Endothelial cell of umbilical vein (primary cell): ENCODE data around the gene RAP1GDS1. TPM values are rescaled to one million over a fixed set of nuclear protein-coding genes. Genes with fewer than 3 reads are reported as not detected.

ENCODE experiments used
- BruUV-seq: library from RNA; stranded (reverse); fragments of 400-500 nt; replicated peaks from 2 replicates; lab custom pipeline; 2021; lab: Mats Ljungman, UMichigan
- CTCF ChIA-PET: fragments of 300-600, 350-600 bp; sonication (Branson Sonifier 250); formaldehyde crosslinking; loops from one replicate; lab custom pipeline; 2021; ENCODE audit warnings: antibody characterized with exemption, inconsistent platforms; lab: Charles Lee
- POLR2A ChIA-PET: fragments of 300-600, 350-600 bp; sonication (Branson Sonifier 250); formaldehyde crosslinking; loops from one replicate; lab custom pipeline; 2021; ENCODE audit warnings: antibody characterized with exemption, inconsistent platforms; lab: Charles Lee
- DNase-seq: peaks from one replicate; pipeline ENCODE4 v3.0.0-alpha.2; 2011; ENCODE audit warnings: low read depth, low spot score
- FAIRE-seq: peaks from 2 replicates; lab custom pipeline; 2011; peaks lifted over from hg19 to GRCh38; lab: Jason Lieb, UNC
- H2AFZ ChIP-seq: 2 replicates; pipeline ENCODE4 v1.6.0; 2012; ENCODE audit warnings: low read depth, low read length, control low read depth, inconsistent platforms
- H3K27ac ChIP-seq: 2 replicates; pipeline ENCODE4 v1.5.1; 2011; ENCODE audit warnings: low read depth, mild to moderate bottlenecking, control low read depth, low read length, moderate library complexity; ENCODE audit not compliant: insufficient read depth
- H3K27me3 ChIP-seq, 2 experiments: 2 replicates each; pipeline versions ENCODE4 v1.6.0 to v1.6.1; 2011; ENCODE audit warnings: low read length in 2 of 2, mixed read lengths in 1 of 2; ENCODE audit not compliant: control insufficient read depth in 2 of 2, insufficient read depth in 2 of 2
- H3K36me3 ChIP-seq, 2 experiments: 2 replicates in 1 of 2; 3 replicates in 1 of 2; pipeline ENCODE4 v1.5.1; 2011; ENCODE audit warnings: low read length in 2 of 2, mild to moderate bottlenecking in 1 of 2, moderate library complexity in 1 of 2; ENCODE audit not compliant: control insufficient read depth in 2 of 2, insufficient read depth in 2 of 2; ENCODE audit errors: extremely low read depth in 1 of 2
- H3K4me1 ChIP-seq: 3 replicates; pipeline ENCODE4 v1.5.1; 2011; ENCODE audit warnings: mild to moderate bottlenecking, low read length; ENCODE audit not compliant: control insufficient read depth, insufficient read depth; ENCODE audit errors: extremely low read depth
- H3K4me2 ChIP-seq: 2 replicates; pipeline ENCODE4 v1.6.1; 2011; ENCODE audit warnings: low read length, control low read depth, mixed read lengths; ENCODE audit not compliant: insufficient read depth
- H3K4me3 ChIP-seq, 3 experiments: fragments of 200-600 bp in 1 of 3; sonication (generic), shearing (Covaris generic) in 1 of 3; replicated peaks in 1 of 3; 2 replicates each; pipeline ENCODE4 v1.5.1; 2011 to 2016; ENCODE audit warnings: control low read depth in 3 of 3, low read length in 3 of 3, mild to moderate bottlenecking in 2 of 3, inconsistent platforms in 1 of 3, low read depth in 1 of 3, moderate library complexity in 1 of 3; ENCODE audit not compliant: insufficient read depth in 1 of 3
- H3K79me2 ChIP-seq: 2 replicates; pipeline ENCODE4 v1.6.0; 2012; ENCODE audit warnings: low read length, inconsistent platforms; ENCODE audit not compliant: control insufficient read depth, insufficient read depth
- H3K9ac ChIP-seq: replicated peaks from 2 replicates; pipeline ENCODE3; 2011; ENCODE audit warnings: low read length, control low read depth; ENCODE audit not compliant: insufficient read depth; ENCODE audit errors: extremely low read depth
- H3K9me1 ChIP-seq: replicated peaks from 3 replicates; pipeline ENCODE4 v1.6.0; 2011; ENCODE audit warnings: mild to moderate bottlenecking, low read length; ENCODE audit not compliant: control insufficient read depth, insufficient read depth; ENCODE audit errors: extremely low read depth
- H3K9me3 ChIP-seq: replicated peaks from 2 replicates; pipeline ENCODE4 v1.5.1; 2012; ENCODE audit warnings: low read length, inconsistent platforms; ENCODE audit not compliant: control insufficient read depth, insufficient read depth
- H4K20me1 ChIP-seq: replicated peaks from 2 replicates; pipeline ENCODE3; 2011; ENCODE audit warnings: mild to moderate bottlenecking, low read length; ENCODE audit not compliant: control insufficient read depth, insufficient read depth; ENCODE audit errors: extremely low read depth
- CTCF ChIP-seq, 2 donors: IDR thresholded peaks; 1 replicate in 1 of 2; 2 replicates in 1 of 2; pipeline ENCODE4 v1.5.1; 2011; ENCODE audit warnings: low read length in 2 of 2, mild to moderate bottlenecking in 2 of 2, moderate library complexity in 2 of 2, control low read depth in 1 of 2, inconsistent platforms in 1 of 2, low read depth in 1 of 2; ENCODE audit not compliant: insufficient read depth in 1 of 2; ENCODE audit errors: extremely low read depth in 1 of 2
- EZH2 ChIP-seq: IDR thresholded peaks from 2 replicates; pipeline ENCODE4 v1.6.1; 2012; ENCODE audit warnings: borderline replicate concordance, low read depth, mild to moderate bottlenecking, moderate library complexity, low read length, inconsistent platforms; ENCODE audit not compliant: severe bottlenecking
- FOS ChIP-seq: IDR thresholded peaks from 2 replicates; pipeline ENCODE4 v1.6.1; 2011; ENCODE audit warnings: mild to moderate bottlenecking, low read length, moderate library complexity, borderline replicate concordance; ENCODE audit not compliant: insufficient read depth
- GATA2 ChIP-seq: IDR thresholded peaks from 2 replicates; pipeline ENCODE4 v1.7.0; 2011; ENCODE audit warnings: low read depth, mild to moderate bottlenecking, moderate library complexity, mixed read lengths, low read length; ENCODE audit not compliant: insufficient read length, insufficient read depth
- JUN ChIP-seq: IDR thresholded peaks from 2 replicates; pipeline ENCODE4 v1.6.1; 2011; ENCODE audit warnings: borderline replicate concordance, low read depth; ENCODE audit not compliant: insufficient read length, insufficient read depth
- MAX ChIP-seq: IDR thresholded peaks from 2 replicates; pipeline ENCODE4 v1.6.1; 2011; ENCODE audit not compliant: insufficient read depth, insufficient read length
- MYC ChIP-seq: IDR thresholded peaks from one replicate; pipeline ENCODE4 v1.6.1; 2011; ENCODE audit warnings: mild to moderate bottlenecking, low read depth, low read length
- POLR2A ChIP-seq: IDR thresholded peaks from 2 replicates; pipeline ENCODE4 v1.6.1; 2012; ENCODE audit warnings: low read depth, mild to moderate bottlenecking, control low read depth, low read length
- POLR2AphosphoS5 ChIP-seq: IDR thresholded peaks from 2 replicates; pipeline ENCODE4 v1.6.1; 2012; ENCODE audit warnings: low read depth, mild to moderate bottlenecking, control low read depth, low read length, moderate library complexity; ENCODE audit not compliant: insufficient read depth
- dilution Hi-C: fragments of 300-500 bp; cut with MboI; formaldehyde crosslinking; loops from one replicate; pipeline ENCODE4 v1.15.0; 2019; ENCODE audit warnings: low sequenced_read_pairs; ENCODE audit not compliant: extremely low pct_ligation_motif_present
- intact Hi-C: fragments of 100-400 bp; cut with micrococcal nuclease; formaldehyde crosslinking; loops from one replicate; pipeline ENCODE4 v1.10.0; 2022
- polyA plus RNA-seq, 4 experiments: library from polyadenylated mRNA; depleted of rRNA in 3 of 4; stranded (reverse) in 3 of 4; unstranded in 1 of 4; fragments of >200 nt; gene quantifications; 2 replicates each; pipeline versions ENCODE4 v1.2.1 to v1.2.3, GENCODE V29; 2011 to 2012; ENCODE audit warnings: missing spikeins in 1 of 4
- total RNA-seq: library from RNA; stranded (reverse); gene quantifications from 2 replicates; pipeline ENCODE4 v1.2.3, GENCODE V29; 2021

RAP1GDS1 gene
- total and polyA plus RNA-seq, 2 donors (not counting 3 experiments of a cell fraction or from before 2014, with no cell fraction given): 17.6 to 52.8 TPM

GRCh38 chr4:98474408-98474844, 213.2 kb downstream of the RAP1GDS1 start:
- no peaks in the 10 kb centered on the region for H3K9me3 ChIP-seq
- no peaks in the 10 kb centered on the region for H3K27me3 ChIP-seq
- no peak overlapping the region for H3K4me2 ChIP-seq
- H2AFZ ChIP-seq: no peak overlapping the region
- no peak overlapping the region for H3K9ac ChIP-seq
- dilution Hi-C loops (no loop called here), intact Hi-C loops (no loop called here)
- H4K20me1 ChIP-seq: no peaks in the 10 kb centered on the region
- POLR2A ChIA-PET: no interaction called here
- no peak overlapping the region for H3K27ac ChIP-seq
- CTCF ChIA-PET: interaction anchor here (1.2 kb wide), 1 partner anchor 11 kb away, joined by 3 read pairs; no protein-coding TSS in a partner anchor
- no peak for FAIRE-seq
- no peaks in the 10 kb centered on the region for H3K9me1 ChIP-seq
- H3K36me3 ChIP-seq: peaks cover 5 to 23% of the 10 kb centered on the region in 2 experiments
- H3K4me3 ChIP-seq: no peak overlapping the region
- peaks cover under 1% of the 10 kb centered on the region for H3K4me1 ChIP-seq
- TF ChIP-seq MYC: no peak
- no peak for TF ChIP-seq MAX
- TF ChIP-seq JUN: no peak
- TF ChIP-seq POLR2AphosphoS5: no peak
- TF ChIP-seq FOS: no peak
- no peak for TF ChIP-seq CTCF (IDR thresholded peaks at IDR 0.05; ENCODE audit: extremely low read depth in 1 of 2, insufficient read depth in 1 of 2, low read depth in 1 of 2, low read length in 2 of 2)
- TF ChIP-seq POLR2A: no peak
- TF ChIP-seq GATA2: no peak
- no peak for TF ChIP-seq EZH2
- no peak for DNase-seq
- H3K79me2 ChIP-seq: no peaks in the 10 kb centered on the region
- BruUV-seq: no TSS peak
